Posterior vena cava (tissue), 2 donors: ENCODE measurements around the gene SF3B4. TPM values are rescaled to one million over a fixed set of nuclear protein-coding genes. Genes with fewer than 3 reads are reported as not detected.
"Not testable (repeated sequence)": the region's sequence is repeated elsewhere in the genome, so short reads cannot be mapped to it uniquely, and the experiment has no call there.

Experiments
- DNase-seq: peaks from one replicate; pipeline ENCODE4 v3.0.0-alpha.2; 2020; ENCODE audit warnings: low spot score
- intact Hi-C, 2 donors: fragments of 100-400 bp; cut with DNase I; formaldehyde crosslinking; loops; one replicate each; pipeline versions ENCODE4 v1.14.1 to v1.14.2; 2022 to 2023
- long read RNA-seq, 2 donors: library from polyadenylated mRNA; unstranded; transcript quantifications; one replicate each; pipeline ENCODE4 v2.0.0, GENCODE V29; 2020 to 2021
- total RNA-seq, 2 donors: library from RNA; stranded (reverse); fragmentation: NEBNext Ultra II Directional; extraction: Animal tissue kit (Norgen Biotek cat#: 25700); gene quantifications; one replicate each; pipeline ENCODE4 v1.2.1, GENCODE V29; 2021
- donor health status: DM: yes; HTN: yes; CAD: no.
- donor health status: DM: yes; HTN: yes; CAD: no.

Gene SF3B4, protein sequence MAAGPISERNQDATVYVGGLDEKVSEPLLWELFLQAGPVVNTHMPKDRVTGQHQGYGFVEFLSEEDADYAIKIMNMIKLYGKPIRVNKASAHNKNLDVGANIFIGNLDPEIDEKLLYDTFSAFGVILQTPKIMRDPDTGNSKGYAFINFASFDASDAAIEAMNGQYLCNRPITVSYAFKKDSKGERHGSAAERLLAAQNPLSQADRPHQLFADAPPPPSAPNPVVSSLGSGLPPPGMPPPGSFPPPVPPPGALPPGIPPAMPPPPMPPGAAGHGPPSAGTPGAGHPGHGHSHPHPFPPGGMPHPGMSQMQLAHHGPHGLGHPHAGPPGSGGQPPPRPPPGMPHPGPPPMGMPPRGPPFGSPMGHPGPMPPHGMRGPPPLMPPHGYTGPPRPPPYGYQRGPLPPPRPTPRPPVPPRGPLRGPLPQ
- total RNA-seq = 10 to 100 TPM; 37.2 to 38.0 TPM
- long read RNA-seq, donor 1, partial matches to known transcripts = 2 of 6 reads
- long read RNA-seq, donor 1, other reads (novel, unspliced or antisense) = 0 of 6 reads
- long read RNA-seq, donor 2, transcript SF3B4-201 (6 exons, 2,085 nt) = major isoform, 45 of 47 reads
- long read RNA-seq, donor 2, partial matches to known transcripts = 2 of 47 reads
- long read RNA-seq, donor 2, other reads (novel, unspliced or antisense) = 0 of 47 reads

DNA sequence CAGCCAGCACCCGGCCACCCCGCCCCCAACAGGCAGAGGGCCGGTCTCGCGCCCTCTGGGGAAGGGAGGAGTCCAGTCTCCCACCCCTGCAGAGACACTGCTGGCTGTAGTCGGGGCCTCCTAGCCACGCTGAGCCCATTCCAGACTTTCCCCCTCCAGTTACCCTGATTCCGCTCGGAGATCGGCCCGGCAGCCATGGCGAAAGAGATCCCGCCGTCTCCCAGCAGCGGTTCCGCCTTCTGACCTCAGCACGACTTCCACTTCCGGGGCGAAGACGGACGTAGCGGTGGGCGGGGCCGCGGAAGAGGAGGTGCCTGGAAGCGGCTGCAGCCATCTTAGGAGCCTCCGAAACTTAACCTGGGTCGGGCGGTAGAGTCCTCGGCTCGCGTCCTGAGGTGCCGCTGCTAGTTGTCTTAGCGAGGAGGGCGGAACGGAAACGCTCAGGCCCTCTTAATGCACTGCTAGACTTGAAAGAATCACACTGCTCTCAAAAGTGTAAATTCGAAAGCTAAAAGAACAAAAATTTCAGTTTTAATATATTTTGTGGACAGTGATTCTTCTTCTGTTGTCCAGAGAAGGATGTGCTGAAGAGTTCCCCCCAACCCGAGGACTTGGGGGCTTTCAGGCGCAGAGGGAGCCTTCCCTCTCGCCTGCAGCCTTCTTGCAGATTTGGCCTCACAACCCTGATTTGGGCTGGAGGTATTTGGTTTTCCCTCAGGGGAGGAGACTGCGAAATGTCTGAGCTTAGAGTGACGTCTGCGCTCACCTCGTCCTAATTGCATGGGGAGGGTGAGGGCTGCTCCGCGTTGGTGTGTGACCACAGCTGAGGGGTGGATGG, at the start of gene SF3B4:
Gene SF3B4 (minus strand): TSS at position 241 of the 838 bp plus-strand sequence. CDS start 44 bp downstream, at position 197.
- intact Hi-C loops = no loop called here
- peak; percentile 99 for DNase-seq

DNA sequence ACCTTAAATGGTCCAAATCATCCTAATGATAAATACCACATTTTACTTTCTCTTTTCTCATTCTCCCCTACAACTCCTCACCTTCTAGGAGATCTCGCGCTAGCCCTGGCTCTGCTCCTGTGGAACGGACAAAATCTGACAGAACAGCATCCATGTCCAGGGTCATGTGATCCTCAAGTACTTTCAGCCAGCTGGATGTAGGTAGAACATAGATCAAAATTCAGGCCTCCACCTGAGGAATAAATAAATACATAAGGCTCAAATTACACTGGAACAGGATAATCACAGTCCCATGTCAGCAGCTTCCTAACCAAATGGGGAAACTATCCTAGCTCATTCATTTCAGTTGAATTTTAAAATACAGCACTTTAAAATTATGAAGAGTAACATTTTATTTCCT, 49.7 kb upstream of the SF3B4 start:
- intact Hi-C loops = no loop called here
- DNase-seq = no peak

DNA sequence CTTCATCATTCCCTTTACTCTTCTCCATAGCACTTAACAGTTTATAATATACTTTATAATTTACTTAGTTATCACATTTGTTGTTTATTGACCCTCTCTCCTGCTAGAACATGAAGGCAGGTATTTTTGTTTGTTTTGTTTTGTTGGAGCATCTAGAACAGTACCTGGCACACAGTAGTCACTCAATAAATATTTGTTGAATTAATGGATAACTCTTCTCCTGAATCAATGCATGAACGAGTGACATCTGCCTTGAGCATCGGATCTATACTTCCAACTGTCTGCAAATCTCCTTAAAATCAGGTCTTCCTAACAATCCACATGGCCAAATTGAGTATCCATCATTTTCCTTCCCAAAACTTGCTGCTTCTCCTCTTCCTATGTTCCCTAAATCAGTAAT, 44.9 kb upstream of the SF3B4 start:
- intact Hi-C loops = no loop called here
- no peak for DNase-seq

DNA sequence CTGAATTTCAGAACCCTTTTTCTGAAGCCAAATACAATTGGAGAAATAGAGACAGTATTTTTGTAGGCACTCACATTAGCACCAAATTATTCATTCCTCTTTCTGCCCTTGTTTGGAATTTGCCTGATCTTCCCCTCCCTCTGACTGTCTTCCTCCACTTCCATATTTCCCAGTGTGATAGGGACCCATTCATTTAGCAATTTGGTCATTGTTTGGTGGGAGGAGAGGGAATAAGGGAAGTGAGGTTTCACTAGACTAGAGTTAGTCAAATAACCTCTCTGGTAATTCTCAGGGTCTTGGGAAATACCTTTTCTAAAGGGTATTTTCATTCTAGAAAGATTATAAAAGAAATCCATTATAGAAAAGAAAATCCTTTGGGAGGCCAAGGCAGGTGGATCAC, 40.0 kb upstream of the SF3B4 start:
- intact Hi-C loops = loop anchor here in 1 of 2 donors (1.0 to 10.0 kb wide), 2 partner anchors 86 to 197 kb away; no protein-coding TSS in a partner anchor
- no peak for DNase-seq

DNA sequence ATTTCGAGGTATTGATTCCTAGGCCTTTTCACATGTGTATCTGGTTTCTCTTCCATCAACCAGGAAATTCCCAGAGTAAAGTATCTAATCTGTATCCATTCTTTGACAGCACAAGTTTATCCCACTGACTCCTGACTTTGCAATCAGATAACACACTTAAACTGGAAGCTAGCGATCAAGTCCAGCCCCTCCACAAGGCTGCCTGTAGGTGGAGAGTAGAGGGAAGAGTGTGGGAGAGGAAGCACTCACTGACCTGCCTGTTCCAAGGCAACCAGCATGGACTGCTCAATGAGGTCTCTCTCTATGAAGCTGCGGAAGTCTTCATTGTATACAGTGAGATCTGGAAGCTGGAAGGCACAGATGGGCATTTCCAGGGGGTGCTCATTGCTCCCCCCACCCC, 39.4 kb upstream of the SF3B4 start:
- no peak for DNase-seq
- intact Hi-C loops = loop anchor here in 1 of 2 donors (1.0 to 10.0 kb wide), 2 partner anchors 86 to 198 kb away; no protein-coding TSS in a partner anchor

DNA sequence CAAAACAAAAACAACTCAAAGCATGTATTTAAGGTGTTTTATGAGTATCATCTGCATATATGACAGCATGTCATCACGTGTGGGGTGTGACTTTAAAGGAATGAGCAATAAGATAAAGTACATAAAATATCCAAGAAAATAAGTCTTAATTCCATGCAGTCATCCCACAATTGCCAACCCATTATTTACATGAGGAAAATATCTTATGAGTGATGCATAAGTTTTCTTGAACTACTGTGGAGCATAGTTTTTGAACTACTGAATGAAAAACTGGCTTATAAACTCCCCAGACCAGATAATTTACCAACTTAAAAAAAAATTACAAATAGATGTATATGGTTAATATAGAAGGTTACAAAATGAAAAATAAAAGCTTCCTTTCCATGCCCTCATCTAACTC, 38.8 kb upstream of the SF3B4 start:
- no peak for DNase-seq
- intact Hi-C loops = loop anchor here in 1 of 2 donors (10.0 kb wide), 1 partner anchor 198 kb away; no protein-coding TSS in a partner anchor

DNA sequence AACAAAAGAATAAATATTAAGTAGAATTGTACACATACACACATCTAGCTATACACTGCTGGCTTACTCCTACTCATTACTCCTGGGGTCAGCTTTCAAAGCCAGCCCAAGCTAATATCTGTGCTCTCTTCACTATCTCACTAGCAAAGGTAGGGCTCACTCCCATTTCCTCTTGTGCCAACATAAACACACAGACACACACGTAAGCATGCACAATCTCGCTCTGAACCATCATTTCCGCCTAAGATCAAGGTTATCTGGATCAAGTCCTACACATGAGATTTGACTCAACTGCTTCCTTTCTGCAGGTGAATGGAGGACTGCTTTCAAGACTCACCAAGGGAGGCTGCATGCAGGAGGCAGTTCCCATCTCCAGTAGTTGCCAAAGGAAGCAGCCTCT, 37.8 kb upstream of the SF3B4 start:
- intact Hi-C loops = loop anchor here in 1 of 2 donors (10.0 kb wide), 1 partner anchor 199 kb away; no protein-coding TSS in a partner anchor

DNA sequence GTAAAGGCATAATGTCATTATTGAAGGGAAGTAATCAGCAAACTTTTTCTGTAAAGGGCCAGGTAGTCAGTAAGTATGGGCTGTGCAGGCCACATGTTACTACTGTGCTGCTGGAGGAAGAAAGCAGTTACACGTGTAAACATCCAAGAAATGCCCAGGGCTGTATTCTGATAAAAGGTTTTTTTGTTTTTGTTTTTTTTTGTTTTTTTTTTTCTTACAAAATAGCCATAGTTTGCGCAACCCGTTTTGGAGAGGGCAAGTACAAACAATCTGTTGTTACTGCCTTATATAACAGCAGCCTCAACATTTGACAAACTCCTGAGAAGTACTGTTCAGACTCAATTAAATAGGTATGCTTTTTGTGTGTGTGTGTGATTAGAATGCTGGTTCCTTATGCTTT, 35.8 kb upstream of the SF3B4 start:
- no peak for DNase-seq
- intact Hi-C loops = loop anchor here (5.0 to 10.0 kb wide), 3 partner anchors 201 to 224 kb away; no protein-coding TSS in a partner anchor

More for the DNA sequence above, 37.8 kb upstream of the SF3B4 start:
- no peak for DNase-seq

DNA sequence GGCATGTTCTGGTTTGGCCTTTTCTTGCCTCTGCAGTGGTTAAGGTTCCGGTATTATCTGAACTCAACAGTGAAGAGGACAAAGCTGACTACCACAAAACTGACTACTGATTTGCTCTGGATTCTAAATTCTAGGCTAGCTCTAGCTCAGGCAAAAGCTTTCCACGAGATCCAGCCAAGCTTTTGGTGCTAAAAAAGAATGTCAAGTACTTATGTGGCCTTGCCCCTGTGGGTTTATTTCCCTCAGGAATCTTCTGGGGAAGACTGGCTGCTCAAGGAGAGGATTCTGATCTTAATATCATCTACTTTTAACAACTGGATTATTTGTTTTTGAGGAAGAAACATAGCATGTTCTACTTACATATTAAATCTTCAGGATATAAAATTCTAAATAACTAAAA, 35.1 kb upstream of the SF3B4 start:
- DNase-seq = no peak
- intact Hi-C loops = loop anchor here (5.0 to 10.0 kb wide), 3 partner anchors 202 to 225 kb away; no protein-coding TSS in a partner anchor

DNA sequence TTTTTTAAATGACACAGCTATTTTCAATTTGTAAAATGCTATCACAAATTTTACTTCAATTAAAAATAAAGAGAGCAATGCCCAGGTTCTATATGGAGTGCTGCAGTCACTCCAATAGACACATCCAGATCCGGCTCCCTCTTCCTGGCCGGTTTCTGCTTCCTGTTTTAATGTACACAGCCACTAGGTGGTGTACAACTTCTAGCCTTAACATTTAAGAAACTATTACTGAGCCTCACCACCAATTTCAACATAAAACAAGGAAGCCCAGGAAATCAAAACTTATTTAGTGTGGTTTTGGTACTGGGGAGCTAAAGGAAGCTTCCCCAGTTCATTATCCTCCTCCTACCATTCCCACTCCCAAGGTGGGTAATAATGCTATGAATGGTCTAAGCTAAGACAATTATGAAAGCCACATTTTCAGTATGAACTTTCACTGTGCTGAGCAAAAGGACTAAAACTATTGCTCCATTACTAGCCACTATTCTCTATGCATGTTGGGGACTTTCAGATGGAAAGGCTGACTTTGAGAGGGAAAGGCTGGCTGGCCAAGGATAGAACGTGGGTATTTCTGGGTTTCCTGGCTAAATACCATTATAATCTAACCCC, 34.5 kb upstream of the SF3B4 start:
- DNase-seq = no peak
- intact Hi-C loops = loop anchor here (5.0 to 10.0 kb wide), 3 partner anchors 203 to 225 kb away; no protein-coding TSS in a partner anchor

DNA sequence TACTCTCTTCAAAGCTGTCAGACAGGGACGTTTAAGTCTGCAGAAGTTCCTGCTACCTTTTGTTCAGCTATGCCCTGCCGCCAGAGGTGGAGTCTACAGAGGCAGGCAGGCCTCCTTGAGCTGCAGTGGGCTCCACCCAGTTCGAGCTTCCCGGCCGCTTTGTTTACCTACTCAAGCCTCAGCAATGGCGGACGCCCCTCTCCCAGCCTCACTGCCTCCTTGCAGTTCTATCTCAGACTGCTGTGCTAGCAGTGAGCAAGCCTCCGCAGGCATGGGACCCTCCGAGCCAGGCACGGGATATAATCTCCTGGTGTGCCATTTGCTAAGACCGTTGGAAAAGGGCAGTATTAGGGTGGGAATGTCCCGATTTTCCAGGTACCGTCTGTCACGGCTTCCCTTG, 29.9 kb upstream of the SF3B4 start:
- intact Hi-C loops, DNase-seq: not testable (repeated sequence)

DNA sequence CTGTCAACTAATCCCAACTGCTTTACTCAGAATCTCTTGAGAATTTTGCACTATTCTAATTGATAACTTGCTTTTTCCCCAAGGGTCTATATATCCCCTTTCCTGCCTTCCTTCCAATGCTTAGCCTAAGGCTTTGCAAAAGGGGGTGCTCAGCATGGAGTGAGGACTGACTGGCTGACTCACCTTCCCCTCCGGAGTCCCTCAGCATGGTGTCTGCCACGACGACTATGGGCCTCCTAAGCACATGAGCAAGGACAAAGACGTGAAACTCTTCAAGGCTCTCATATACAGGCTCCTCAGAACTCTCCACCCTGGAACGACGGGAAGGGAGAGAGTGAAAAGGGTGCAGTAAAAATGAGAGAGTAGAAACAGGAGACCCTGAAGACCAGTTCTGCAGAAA, 22.3 kb upstream of the SF3B4 start:
- DNase-seq = no peak
- intact Hi-C loops = loop anchor here in 1 of 2 donors (5.0 kb wide), 1 partner anchor 297 kb away; no protein-coding TSS in a partner anchor

DNA sequence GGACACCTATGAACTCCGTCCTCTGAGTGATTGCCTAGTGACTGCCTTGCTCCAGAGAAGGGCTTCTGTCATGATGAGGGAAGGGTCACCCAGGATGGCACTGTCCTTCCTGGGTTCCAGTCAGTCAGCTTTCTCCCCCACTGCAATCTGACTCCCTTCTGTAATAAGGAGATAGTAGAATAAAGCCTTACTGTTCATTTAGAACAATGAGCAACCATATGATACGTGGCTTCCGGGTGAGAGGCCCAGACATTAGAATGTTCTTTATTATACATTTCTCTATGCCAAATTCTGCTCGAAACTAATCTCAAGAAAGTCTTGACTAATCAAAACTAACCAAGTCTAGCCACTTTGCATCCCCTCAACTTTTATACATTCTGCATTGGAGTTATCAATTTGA, 17.6 kb upstream of the SF3B4 start:
- DNase-seq = no peak
- intact Hi-C loops = loop anchor here in 1 of 2 donors (5.0 kb wide), 1 partner anchor 302 kb away; no protein-coding TSS in a partner anchor

DNA sequence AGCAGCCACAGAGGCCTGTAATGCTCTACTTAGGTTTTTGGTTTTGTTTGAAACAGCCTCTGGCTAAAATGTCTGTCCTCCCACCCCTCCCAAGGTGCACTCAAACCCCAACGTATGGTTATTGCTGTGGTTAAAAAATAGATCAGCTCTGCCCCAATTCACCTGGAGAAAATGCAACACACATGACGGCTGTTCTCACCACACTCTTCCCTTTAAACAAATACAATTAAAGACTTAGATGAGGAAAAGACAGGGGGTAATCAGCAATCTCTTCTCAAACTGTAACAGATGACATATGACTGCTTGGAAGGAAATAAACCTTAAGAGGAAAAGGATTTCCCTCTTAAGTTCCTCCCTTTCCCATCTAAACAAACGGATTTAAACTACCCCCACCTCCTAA, 15.3 kb upstream of the SF3B4 start:
- intact Hi-C loops = no loop called here
- DNase-seq = no peak

DNA sequence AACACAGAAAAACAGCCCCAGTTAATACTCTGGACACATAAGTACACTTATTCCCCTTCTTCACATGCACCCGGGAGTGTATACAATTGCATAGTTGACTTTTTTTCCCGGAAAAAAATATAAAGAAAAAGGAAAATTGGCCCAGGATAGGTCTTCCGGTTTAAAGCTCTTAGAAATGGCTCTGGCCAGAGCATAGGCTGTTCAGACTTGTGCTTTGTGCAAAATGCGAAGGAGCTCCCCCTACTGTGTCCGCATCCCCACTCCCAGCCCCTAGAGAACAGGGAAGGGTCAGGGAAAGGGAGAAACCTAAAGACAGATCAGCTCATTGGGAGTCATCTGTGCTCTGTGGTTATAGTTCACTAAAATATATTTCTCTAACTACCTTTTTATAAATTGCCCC, 14.6 kb upstream of the SF3B4 start:
- intact Hi-C loops = no loop called here
- no peak for DNase-seq

DNA sequence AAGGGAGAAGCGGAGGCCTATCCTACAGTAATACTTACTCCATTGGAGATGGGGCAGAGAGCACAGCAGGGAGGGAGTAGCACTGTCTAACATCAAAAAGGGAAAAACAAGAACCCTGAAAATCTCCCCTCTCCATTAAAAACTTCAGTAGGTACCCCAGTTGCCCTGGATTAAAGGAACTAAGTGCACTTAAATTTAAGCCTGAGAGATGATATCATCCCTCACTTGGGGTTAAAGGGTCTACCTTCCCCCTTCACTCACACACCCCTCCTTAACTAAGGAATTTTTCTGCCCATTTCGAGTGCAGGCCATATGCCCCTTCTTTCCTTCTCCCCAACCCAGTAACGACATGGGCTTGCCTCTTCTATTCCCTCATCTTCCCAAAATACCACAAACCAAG, 12.8 kb upstream of the SF3B4 start:
- intact Hi-C loops = no loop called here
- DNase-seq = no peak

DNA sequence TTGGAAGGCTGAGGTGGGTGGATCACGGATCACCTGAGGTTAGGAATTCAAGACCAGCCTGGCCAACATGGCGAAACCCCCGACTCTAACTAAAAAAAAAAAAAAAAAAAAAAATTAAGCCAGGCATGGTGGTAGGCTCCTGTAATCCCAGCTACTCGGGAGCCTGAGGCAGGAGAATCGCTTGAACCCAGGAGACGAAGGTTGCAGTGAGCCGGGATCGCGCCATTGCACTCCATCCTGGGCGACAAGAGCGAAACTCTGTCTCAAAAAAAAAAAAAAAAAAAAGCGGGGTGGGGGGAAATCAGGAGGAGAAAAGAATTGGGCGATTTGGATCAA, 11.0 kb upstream of the SF3B4 start:
- intact Hi-C loops, DNase-seq: not testable (repeated sequence)

DNA sequence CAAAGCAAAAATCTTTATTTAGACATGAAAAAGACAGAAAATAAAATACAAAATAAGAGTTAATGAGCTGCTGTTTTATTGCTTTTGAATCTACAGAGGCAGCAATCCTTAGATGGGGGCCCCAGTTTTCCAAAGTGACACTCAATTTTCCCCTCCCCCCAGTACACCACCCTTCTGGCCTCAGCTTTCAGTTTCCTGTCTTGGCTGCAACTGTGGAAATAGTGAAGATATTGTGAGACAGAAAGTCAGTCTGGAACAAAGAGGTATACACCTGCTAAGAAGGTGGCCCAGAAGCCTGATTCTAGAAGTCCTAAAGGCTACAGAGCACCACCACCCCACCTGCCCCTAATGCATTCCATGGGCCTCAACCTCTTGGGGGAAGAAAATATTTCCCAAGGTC, 10.2 kb upstream of the SF3B4 start:
- DNase-seq = no peak
- intact Hi-C loops = no loop called here
